CD4-positive, alpha-beta T cell (primary cell): ENCODE data around the gene TMEM131. TPM values are rescaled to one million over a fixed set of nuclear protein-coding genes. Genes with fewer than 3 reads are reported as not detected.

Source experiments
- ATAC-seq: fragments of 200-7000 bp; cut with Tn5 transposase; one replicate; pipeline ENCODE4 v1.10.0; 2022; ENCODE audit warnings: mild to moderate bottlenecking; ENCODE audit not compliant: poor library complexity
- CTCF ChIA-PET: fragments of 350-600 bp; sonication (Branson Sonifier 250); formaldehyde crosslinking; loops from one replicate; lab custom pipeline; 2021; ENCODE audit warnings: antibody characterized with exemption, inconsistent platforms; lab: Charles Lee
- POLR2A ChIA-PET: fragments of 350-600 bp; sonication (Branson Sonifier 250); formaldehyde crosslinking; loops from one replicate; lab custom pipeline; 2021; ENCODE audit warnings: antibody characterized with exemption, inconsistent platforms; lab: Charles Lee
- DNase-seq, 14 experiments: peaks; one replicate each; pipeline ENCODE4 v3.0.0-alpha.2; 2013 to 2020; ENCODE audit warnings: mixed read lengths in 2 of 14
- H3K27ac ChIP-seq, 2 donors: one replicate each; pipeline versions ENCODE4 v1.5.1 to v1.7.0; 2013; ENCODE audit warnings: low read length in 2 of 2, low read depth in 1 of 2, mild to moderate bottlenecking in 1 of 2
- H3K27me3 ChIP-seq, 2 experiments: 1 replicate in 1 of 2; 2 replicates in 1 of 2; pipeline versions ENCODE4 v1.6.1 to v1.7.0; 2013; ENCODE audit warnings: low read length in 2 of 2, control low read depth in 1 of 2, mild to moderate bottlenecking in 1 of 2, moderate library complexity in 1 of 2; ENCODE audit not compliant: insufficient read depth in 2 of 2, control insufficient read depth in 1 of 2
- H3K36me3 ChIP-seq: one replicate; pipeline ENCODE4 v1.6.1; 2013; ENCODE audit warnings: low read length, control low read depth; ENCODE audit not compliant: insufficient read depth
- H3K4me1 ChIP-seq: one replicate; pipeline ENCODE4 v1.6.1; 2013; ENCODE audit warnings: low read length, control low read depth; ENCODE audit not compliant: insufficient read depth
- H3K4me3 ChIP-seq: one replicate; pipeline ENCODE4 v1.5.1; 2013; ENCODE audit warnings: mild to moderate bottlenecking, low read length, moderate library complexity
- H3K9me3 ChIP-seq, 2 experiments: 1 replicate in 1 of 2; 2 replicates in 1 of 2; pipeline versions ENCODE4 v1.6.1 to v1.7.0; 2013; ENCODE audit warnings: low read length in 2 of 2, mild to moderate bottlenecking in 2 of 2, control low read depth in 1 of 2, moderate library complexity in 1 of 2; ENCODE audit not compliant: control insufficient read depth in 1 of 2, insufficient read depth in 1 of 2
- H3K27ac Mint-ChIP-seq: one replicate; pipeline ENCODE4 v1.8.0; 2020; ENCODE audit warnings: mixed read lengths
- H3K27me3 Mint-ChIP-seq: one replicate; pipeline ENCODE4 v1.8.0; 2021; ENCODE audit warnings: mixed read lengths
- H3K36me3 Mint-ChIP-seq: one replicate; pipeline ENCODE4 v1.8.0; 2021; ENCODE audit warnings: low read depth, mixed read lengths
- H3K4me1 Mint-ChIP-seq: one replicate; pipeline ENCODE4 v1.8.0; 2021; ENCODE audit warnings: low read depth, mixed read lengths
- H3K4me3 Mint-ChIP-seq: one replicate; pipeline ENCODE4 v1.8.0; 2020; ENCODE audit warnings: mild to moderate bottlenecking, mixed read lengths
- H3K9me3 Mint-ChIP-seq: one replicate; pipeline ENCODE4 v1.8.0; 2020; ENCODE audit warnings: mixed read lengths
- intact Hi-C, 2 experiments: fragments of 100-400 bp; cut with DNase I in 1 of 2; cut with micrococcal nuclease in 1 of 2; formaldehyde crosslinking; loops; one replicate each; pipeline versions ENCODE4 v1.15.1 to v1.9.0; 2023 to 2025; cut with DNase I, micrococcal nuclease
- total RNA-seq, 174 experiments: library from RNA in 2 of 174; stranded (reverse) in 2 of 174; gene quantifications; one replicate each; pipeline ENCODE4 v1.2.3 and lab custom pipeline; 2021 to 2026
- TF ChIP-seq, protein P1 (sequence below): fragments of 200-600 bp; IDR thresholded peaks from one replicate; pipeline ENCODE4 v1.8.0; 2022; ENCODE audit warnings: antibody characterized with exemption, mild to moderate bottlenecking

The TMEM131 gene
- total RNA-seq, 2 experiments from 2014 or later: 29.2 to 33.6 TPM

DNA sequence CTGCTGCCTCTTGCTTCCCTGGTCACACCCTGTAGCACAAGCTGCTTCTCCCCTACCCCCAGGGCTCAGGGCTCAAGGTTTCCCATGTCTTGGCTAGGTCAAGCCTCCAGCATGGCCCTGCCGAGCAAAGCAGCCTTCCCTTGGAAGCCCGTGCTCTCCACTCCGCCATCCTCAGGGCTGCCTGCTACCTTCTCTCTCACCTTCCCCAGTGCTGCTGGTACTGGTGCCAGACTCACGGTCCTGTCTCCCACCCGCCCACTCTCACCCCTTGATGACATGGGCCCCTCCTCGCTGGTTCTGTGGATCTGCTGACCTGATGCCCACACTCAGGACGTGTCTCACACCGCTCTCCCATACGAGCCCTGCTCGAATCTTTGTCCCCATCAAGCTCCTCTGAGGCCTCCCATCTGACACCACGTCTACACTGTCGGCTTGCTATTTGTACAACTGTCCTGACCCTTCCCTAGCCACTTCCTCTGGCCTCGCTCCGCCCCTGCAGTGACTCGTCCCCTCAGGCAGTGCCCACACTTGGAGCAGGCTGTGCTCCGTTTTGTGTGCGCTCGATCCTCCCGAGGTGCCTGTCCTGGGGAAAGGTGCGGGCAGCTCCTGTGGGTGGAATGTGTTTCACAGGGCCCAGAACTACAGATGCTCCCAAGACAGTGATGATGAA, 232.4 kb downstream of the TMEM131 start:
- no peaks in the 10 kb centered on the region for H3K9me3 ChIP-seq
- H3K4me1 ChIP-seq: peaks cover 48% of the 10 kb centered on the region
- TF ChIP-seq, protein P1, sequence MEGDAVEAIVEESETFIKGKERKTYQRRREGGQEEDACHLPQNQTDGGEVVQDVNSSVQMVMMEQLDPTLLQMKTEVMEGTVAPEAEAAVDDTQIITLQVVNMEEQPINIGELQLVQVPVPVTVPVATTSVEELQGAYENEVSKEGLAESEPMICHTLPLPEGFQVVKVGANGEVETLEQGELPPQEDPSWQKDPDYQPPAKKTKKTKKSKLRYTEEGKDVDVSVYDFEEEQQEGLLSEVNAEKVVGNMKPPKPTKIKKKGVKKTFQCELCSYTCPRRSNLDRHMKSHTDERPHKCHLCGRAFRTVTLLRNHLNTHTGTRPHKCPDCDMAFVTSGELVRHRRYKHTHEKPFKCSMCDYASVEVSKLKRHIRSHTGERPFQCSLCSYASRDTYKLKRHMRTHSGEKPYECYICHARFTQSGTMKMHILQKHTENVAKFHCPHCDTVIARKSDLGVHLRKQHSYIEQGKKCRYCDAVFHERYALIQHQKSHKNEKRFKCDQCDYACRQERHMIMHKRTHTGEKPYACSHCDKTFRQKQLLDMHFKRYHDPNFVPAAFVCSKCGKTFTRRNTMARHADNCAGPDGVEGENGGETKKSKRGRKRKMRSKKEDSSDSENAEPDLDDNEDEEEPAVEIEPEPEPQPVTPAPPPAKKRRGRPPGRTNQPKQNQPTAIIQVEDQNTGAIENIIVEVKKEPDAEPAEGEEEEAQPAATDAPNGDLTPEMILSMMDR: no peak
- no peak overlapping the region for H3K27ac ChIP-seq
- peaks cover 69% of the 10 kb centered on the region for H3K36me3 ChIP-seq
- peaks cover 29% of the 10 kb centered on the region for H3K4me1 Mint-ChIP-seq
- ChIA-PET POLR2A (no interaction called here), CTCF (interaction anchor here (1.0 kb wide), 1 partner anchor 63 kb away, joined by 3 read pairs; no protein-coding TSS in a partner anchor)
- peaks cover 87% of the 10 kb centered on the region for H3K36me3 Mint-ChIP-seq
- DNase-seq (no peak), ATAC-seq (no peak)
- H3K27me3 Mint-ChIP-seq: no peaks in the 10 kb centered on the region
- H3K4me3 Mint-ChIP-seq: no peak overlapping the region
- no peaks in the 10 kb centered on the region for H3K27me3 ChIP-seq
- H3K27ac Mint-ChIP-seq: no peak overlapping the region
- intact Hi-C loops: no loop called here
- no peaks in the 10 kb centered on the region for H3K9me3 Mint-ChIP-seq
- no peak overlapping the region for H3K4me3 ChIP-seq

DNA sequence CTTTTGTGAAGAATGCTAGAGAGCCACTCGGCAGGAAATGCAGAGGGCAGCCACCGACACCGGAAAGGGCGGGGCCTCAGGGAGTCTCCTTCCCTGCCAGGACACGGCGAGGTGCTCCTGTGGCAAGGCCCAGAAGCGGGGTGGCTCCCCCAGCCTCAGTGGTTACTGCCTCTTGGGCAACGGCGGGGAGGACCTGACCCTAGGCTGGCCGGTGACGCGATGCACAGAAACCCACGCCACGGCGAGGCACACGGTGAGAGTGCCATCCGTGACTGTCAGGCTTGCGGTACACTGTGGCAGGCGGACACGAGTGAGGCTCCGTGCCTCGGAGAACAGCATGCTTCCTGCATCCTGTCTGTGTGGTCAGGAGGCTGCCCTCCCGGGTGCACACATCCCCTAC, 234.6 kb downstream of the TMEM131 start:
- intact Hi-C loops: no loop called here
- peaks cover 27% of the 10 kb centered on the region for H3K4me1 Mint-ChIP-seq
- no peaks in the 10 kb centered on the region for H3K9me3 ChIP-seq
- H3K27me3 ChIP-seq: no peaks in the 10 kb centered on the region
- H3K9me3 Mint-ChIP-seq: no peaks in the 10 kb centered on the region
- peak overlapping the region; percentile 83 for H3K27ac Mint-ChIP-seq
- H3K36me3 Mint-ChIP-seq: peaks cover 95% of the 10 kb centered on the region
- H3K27ac ChIP-seq: peak overlapping the region; percentile 20 to 38
- H3K4me3 Mint-ChIP-seq: peak overlapping the region; percentile 69
- H3K27me3 Mint-ChIP-seq: no peaks in the 10 kb centered on the region
- ATAC-seq (peak; percentile 76), DNase-seq (peak in 13 of 14 experiments; percentile 19 to 78 (median 47))
- peaks cover 82% of the 10 kb centered on the region for H3K36me3 ChIP-seq
- POLR2A ChIA-PET: interaction anchor here (1.5 kb wide), 1 partner anchor 19 kb away, joined by 5 read pairs; no protein-coding TSS in a partner anchor
- TF ChIP-seq, protein P1: no peak
- peaks cover 49% of the 10 kb centered on the region for H3K4me1 ChIP-seq
- peak overlapping the region; percentile 0 for H3K4me3 ChIP-seq
- CTCF ChIA-PET: interaction anchor here (0.9 kb wide), 1 partner anchor 61 kb away, joined by 3 read pairs; no protein-coding TSS in a partner anchor

DNA sequence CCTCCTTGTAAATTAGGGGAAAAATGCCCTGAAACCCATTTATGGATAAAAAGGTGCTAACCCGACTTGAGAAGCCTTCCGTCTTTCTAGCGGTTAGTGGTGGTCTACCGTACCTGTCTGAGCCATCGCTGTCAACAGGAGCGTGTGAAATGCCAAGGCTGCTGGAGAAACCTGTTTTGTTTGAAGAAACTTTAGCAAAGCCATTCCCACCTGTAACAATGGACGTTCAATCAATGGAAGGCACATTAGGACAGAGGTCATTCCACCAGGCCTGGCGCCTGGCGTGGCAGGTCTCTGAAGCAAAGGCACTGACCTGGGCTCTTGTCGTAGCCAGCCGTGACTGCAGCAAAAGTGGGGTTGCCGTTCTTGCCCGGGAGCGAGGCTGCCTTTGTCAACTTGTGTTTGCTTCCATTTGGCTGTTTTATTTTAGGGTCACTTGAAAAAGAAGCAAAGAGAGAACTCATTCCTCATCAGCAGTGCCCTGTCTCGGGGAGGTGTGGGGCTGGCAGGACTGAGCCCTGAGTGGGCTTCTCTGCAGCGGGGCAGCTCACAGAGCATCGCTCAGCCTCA, 235.2 kb downstream of the TMEM131 start:
- Histone ChIP-seq H3K4me3 (no peak overlapping the region), H3K36me3 (peaks cover 80% of the 10 kb centered on the region), H3K27ac (peak overlapping the region in 1 of 2 donors; percentile 38), H3K27me3 (no peaks in the 10 kb centered on the region), H3K4me1 (peaks cover 49% of the 10 kb centered on the region), H3K9me3 (no peaks in the 10 kb centered on the region)
- Mint-ChIP-seq H3K9me3 (no peaks in the 10 kb centered on the region), H3K4me3 (peak overlapping the region; percentile 69), H3K36me3 (peaks cover 94% of the 10 kb centered on the region), H3K27ac (peak overlapping the region; percentile 83), H3K4me1 (peaks cover 27% of the 10 kb centered on the region), H3K27me3 (no peaks in the 10 kb centered on the region)
- DNase-seq (no peak), ATAC-seq (no peak)
- ChIA-PET POLR2A (no interaction called here), CTCF (no interaction called here)
- intact Hi-C loops: no loop called here
- TF ChIP-seq, protein P1: no peak
